A549 (cell line): ENCODE measurements around the gene QSOX1. TPM values are rescaled to one million over a fixed set of nuclear protein-coding genes. Genes with fewer than 3 reads are reported as not detected.

ENCODE experiments used
- ATAC-seq, 2 experiments: fragments of 200-7000 bp in 1 of 2; fragments of >200 bp in 1 of 2; cut with Nextera tagmentation in 1 of 2; cut with Tn5 transposase in 1 of 2; 3 replicates each; pipeline versions ENCODE4 v1.8.0 to v1.9.1; 2018 to 2020; ENCODE audit warnings: mild to moderate bottlenecking in 1 of 2, moderate library complexity in 1 of 2
- CTCF ChIA-PET: fragments of 300-600 bp; sonication (Branson Sonifier 250); formaldehyde crosslinking; extraction: SDS; loops from one replicate; lab custom pipeline; 2021; ENCODE audit warnings: antibody characterized with exemption, inconsistent platforms; lab: Yijun Ruan, JAX
- POLR2A ChIA-PET: fragments of 350-600 bp; formaldehyde crosslinking; extraction: SDS; loops from one replicate; lab custom pipeline; 2021; ENCODE audit warnings: antibody characterized with exemption, inconsistent platforms; lab: Yijun Ruan, JAX
- DNase-seq, 2 experiments: peaks; one replicate each; pipeline versions ENCODE4 v3.0.0 to v3.0.0-alpha.2; 2011 to 2016; ENCODE audit warnings: low read depth in 1 of 2, low spot score in 1 of 2
- FAIRE-seq: peaks from 2 replicates; lab custom pipeline; 2011; peaks lifted over from hg19 to GRCh38; lab: Jason Lieb, UNC
- H3K27ac ChIP-seq, 2 experiments: fragments of >200 bp; sonication (Bioruptor Twin); formaldehyde crosslinking; 3 replicates each; pipeline ENCODE4 v1.5.1; 2016 to 2017
- H3K4me1 ChIP-seq: fragments of >200 bp; sonication (Bioruptor Twin); formaldehyde crosslinking; 3 replicates; pipeline ENCODE4 v1.6.1; 2016
- H3K4me2 ChIP-seq: fragments of >200 bp; sonication (Bioruptor Twin); formaldehyde crosslinking; 3 replicates; pipeline ENCODE4 v1.6.1; 2016
- H3K4me3 ChIP-seq: fragments of >200 bp; sonication (Bioruptor Twin); formaldehyde crosslinking; 3 replicates; pipeline ENCODE4 v1.5.1; 2016
- H3K9me3 ChIP-seq: fragments of >200 bp; sonication (Bioruptor Twin); formaldehyde crosslinking; 3 replicates; pipeline ENCODE4 v1.6.1; 2016
- CBX8 ChIP-seq: fragments of 200-600 bp; sonication (generic); IDR thresholded peaks from 2 replicates; pipeline ENCODE4 v1.6.1; 2016
- CHD2 ChIP-seq: fragments of 150-350 bp; IDR thresholded peaks from 2 replicates; pipeline ENCODE4 v1.6.1; 2014; ENCODE audit warnings: low read length; ENCODE audit not compliant: partially characterized antibody
- E2F6 ChIP-seq: IDR thresholded peaks from 2 replicates; pipeline ENCODE4 v1.6.1; 2012; ENCODE audit warnings: low read depth, borderline replicate concordance
- EP300 ChIP-seq, 2 experiments: fragments of >200 bp; sonication (Bioruptor Twin); formaldehyde crosslinking; IDR thresholded peaks; 2 replicates in 1 of 2; 3 replicates in 1 of 2; pipeline ENCODE4 v1.6.1; 2016 to 2017
- ESRRA ChIP-seq: fragments of 150-350 bp; IDR thresholded peaks from 2 replicates; pipeline ENCODE4 v1.6.1; 2014; ENCODE audit warnings: mild to moderate bottlenecking, low read length, borderline replicate concordance
- FOSB ChIP-seq: fragments of 250-450 bp; sonication (Bioruptor Pico); IDR thresholded peaks from 2 replicates; pipeline ENCODE4 v1.5.0; 2020; ENCODE audit warnings: mild to moderate bottlenecking, moderate library complexity
- FOSL2 ChIP-seq, 2 experiments: fragments of 450-650 bp in 1 of 2; fragments of >200 bp in 1 of 2; sonication (Bioruptor Twin) in 1 of 2; formaldehyde crosslinking; IDR thresholded peaks; 2 replicates each; pipeline versions ENCODE4 v1.5.0 to v1.6.1; 2016 to 2020; ENCODE audit warnings: mild to moderate bottlenecking in 1 of 2, moderate library complexity in 1 of 2
- GATA3 ChIP-seq: IDR thresholded peaks from 2 replicates; pipeline ENCODE4 v1.6.1; 2012; ENCODE audit warnings: borderline replicate concordance
- HDAC2 ChIP-seq: fragments of 200-600 bp; sonication (generic); IDR thresholded peaks from 2 replicates; pipeline ENCODE4 v1.6.1; 2016
- HES2 ChIP-seq: fragments of >200 bp; sonication (Bioruptor Twin); formaldehyde crosslinking; IDR thresholded peaks from 2 replicates; pipeline ENCODE4 v1.6.1; 2016
- HOXB13 ChIP-seq: fragments of 250-450 bp; sonication (Bioruptor Pico); IDR thresholded peaks from 2 replicates; pipeline ENCODE4 v1.5.0; 2020; ENCODE audit warnings: low read depth, mild to moderate bottlenecking, moderate library complexity
- HOXB5 ChIP-seq: fragments of 250-450 bp; sonication (Bioruptor Pico); IDR thresholded peaks from 2 replicates; pipeline ENCODE4 v1.5.0; 2020; ENCODE audit warnings: mild to moderate bottlenecking, moderate library complexity
- KDM5A ChIP-seq: fragments of 200-600 bp; sonication (generic); IDR thresholded peaks from 2 replicates; pipeline ENCODE4 v1.6.1; 2016; ENCODE audit warnings: antibody characterized with exemption, mild to moderate bottlenecking
- MAFK ChIP-seq: fragments of 450-650 bp; IDR thresholded peaks from 2 replicates; pipeline ENCODE4 v1.6.1; 2014; ENCODE audit not compliant: partially characterized antibody
- MYC ChIP-seq: IDR thresholded peaks from 2 replicates; pipeline ENCODE4 v1.6.1; 2012; ENCODE audit warnings: mild to moderate bottlenecking, inconsistent platforms, low read length, improper control_type of control experiment, borderline replicate concordance
- PHF8 ChIP-seq: fragments of 200-600 bp; sonication (generic); IDR thresholded peaks from 2 replicates; pipeline ENCODE4 v1.6.1; 2016; ENCODE audit warnings: low read depth, mild to moderate bottlenecking, antibody characterized with exemption, moderate library complexity, borderline replicate concordance
- POLR2AphosphoS2 ChIP-seq: conservative IDR thresholded peaks from 2 replicates; pipeline ENCODE4 v1.6.1; 2012; ENCODE audit warnings: low read length, improper control_type of control experiment, inconsistent platforms
- RAD21 ChIP-seq, 2 experiments: fragments of >200 bp in 1 of 2; sonication (Bioruptor Twin) in 1 of 2; formaldehyde crosslinking in 1 of 2; IDR thresholded peaks in 1 of 2; conservative IDR thresholded peaks in 1 of 2; 2 replicates in 1 of 2; 3 replicates in 1 of 2; pipeline ENCODE4 v1.6.1; 2012 to 2018; ENCODE audit warnings: inconsistent platforms in 1 of 2
- RARB ChIP-seq: fragments of 250-450 bp; sonication (Bioruptor Pico); IDR thresholded peaks from 2 replicates; pipeline ENCODE4 v1.8.0; 2021; ENCODE audit warnings: mild to moderate bottlenecking, moderate library complexity
- REST ChIP-seq: fragments of 200-600 bp; sonication (generic); IDR thresholded peaks from 2 replicates; pipeline ENCODE4 v1.6.1; 2016; ENCODE audit warnings: antibody characterized with exemption, mild to moderate bottlenecking, moderate library complexity
- RFX5 ChIP-seq: fragments of 450-650 bp; IDR thresholded peaks from 2 replicates; pipeline ENCODE4 v1.7.1; 2014; ENCODE audit warnings: antibody characterized with exemption, mild to moderate bottlenecking, moderate library complexity
- RNF2 ChIP-seq: fragments of 200-600 bp; sonication (generic); IDR thresholded peaks from 2 replicates; pipeline ENCODE4 v1.6.1; 2016; ENCODE audit warnings: low read depth, mild to moderate bottlenecking, antibody characterized with exemption, moderate library complexity, borderline replicate concordance
- SMC3 ChIP-seq: fragments of >200 bp; sonication (Bioruptor Twin); formaldehyde crosslinking; IDR thresholded peaks from 3 replicates; pipeline ENCODE4 v1.6.1; 2018; ENCODE audit warnings: inconsistent platforms
- TFCP2L1 ChIP-seq: fragments of 250-450 bp; sonication (Bioruptor Pico); IDR thresholded peaks from 2 replicates; pipeline ENCODE4 v1.5.0; 2021; ENCODE audit warnings: mild to moderate bottlenecking
- ZC3H11A ChIP-seq: fragments of 450-650 bp; IDR thresholded peaks from 2 replicates; pipeline ENCODE4 v1.6.1; 2014; ENCODE audit warnings: antibody characterized with exemption, mild to moderate bottlenecking
- ZNF302 ChIP-seq: fragments of 250-450 bp; sonication (Bioruptor Pico); IDR thresholded peaks from 2 replicates; pipeline ENCODE4 v1.9.0; 2021; ENCODE audit warnings: inconsistent platforms, mild to moderate bottlenecking, moderate library complexity
- WGBS: methylation state at CpG from one replicate; pipeline ENCODE4 v1.1.6; 2017; ENCODE audit errors: missing lambda C conversion rate; 5-methylcytosine and 5-hydroxymethylcytosine counted together
- polyA plus RNA-seq, 4 experiments: library from polyadenylated mRNA; depleted of rRNA in 3 of 4; stranded (reverse); fragments of >200 nt; fragmentation: RNase III in 1 of 4; extraction: RNeasy Plus Mini Kit Qiagen cat#74134 plus additional on column Dnase treatment in 1 of 4; gene quantifications; 2 replicates in 3 of 4; 3 replicates in 1 of 4; pipeline ENCODE4 v1.2.3, GENCODE V29; 2011 to 2017
- TF ChIP-seq, protein P1 (sequence below): fragments of 250-450 bp; sonication (Bioruptor Pico); IDR thresholded peaks from 2 replicates; pipeline ENCODE4 v1.5.0; 2021; ENCODE audit warnings: mild to moderate bottlenecking, moderate library complexity, borderline replicate concordance

QSOX1 gene
- polyA plus RNA-seq, 2 of the 4 experiments (the other 2 are of a cell fraction): 43.8 to 60.2 TPM

- H3K27ac ChIP-seq: no peak overlapping the region
- POLR2A ChIA-PET: no interaction called here
- H3K9me3 ChIP-seq: no peaks in the 10 kb centered on the region
- no peaks in the 10 kb centered on the region for H3K4me1 ChIP-seq
- 71% methylated on average over 17 of the region's 20 CpGs for WGBS
- no peak overlapping the region for H3K4me3 ChIP-seq
- no peak overlapping the region for H3K4me2 ChIP-seq
- CTCF ChIA-PET: interaction anchor here (3.0 kb wide), 1 partner anchor 31 kb away, joined by 14 read pairs; no protein-coding TSS in a partner anchor
- DNase-seq (no peak), FAIRE-seq (no peak), ATAC-seq (no peak)
- TF ChIP-seq SMC3 (no peak), FOSB (CRISPR knock-in tag) (no peak), MAFK (no peak), FOSL2 (IDR thresholded peaks at IDR 0.05) (no peak), FOSL2 (CRISPR knock-in tag; IDR thresholded peaks at IDR 0.05) (no peak), GATA3 (no peak), ZNF302 (CRISPR knock-in tag) (no peak), CHD2 (no peak), EP300 (IDR thresholded peaks at IDR 0.05) (no peak), HOXB5 (CRISPR knock-in tag) (no peak), HOXB13 (CRISPR knock-in tag) (no peak), CBX8 (no peak), KDM5A (no peak), RNF2 (no peak)
- TF ChIP-seq, protein P1, sequence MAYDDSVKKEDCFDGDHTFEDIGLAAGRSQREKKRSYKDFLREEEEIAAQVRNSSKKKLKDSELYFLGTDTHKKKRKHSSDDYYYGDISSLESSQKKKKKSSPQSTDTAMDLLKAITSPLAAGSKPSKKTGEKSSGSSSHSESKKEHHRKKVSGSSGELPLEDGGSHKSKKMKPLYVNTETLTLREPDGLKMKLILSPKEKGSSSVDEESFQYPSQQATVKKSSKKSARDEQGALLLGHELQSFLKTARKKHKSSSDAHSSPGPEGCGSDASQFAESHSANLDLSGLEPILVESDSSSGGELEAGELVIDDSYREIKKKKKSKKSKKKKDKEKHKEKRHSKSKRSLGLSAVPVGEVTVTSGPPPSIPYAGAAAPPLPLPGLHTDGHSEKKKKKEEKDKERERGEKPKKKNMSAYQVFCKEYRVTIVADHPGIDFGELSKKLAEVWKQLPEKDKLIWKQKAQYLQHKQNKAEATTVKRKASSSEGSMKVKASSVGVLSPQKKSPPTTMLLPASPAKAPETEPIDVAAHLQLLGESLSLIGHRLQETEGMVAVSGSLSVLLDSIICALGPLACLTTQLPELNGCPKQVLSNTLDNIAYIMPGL (CRISPR knock-in tag): no peak
Measured at GRCh38 chr1:180218806-180219765, 64.4 kb downstream of the QSOX1 start.

DNA sequence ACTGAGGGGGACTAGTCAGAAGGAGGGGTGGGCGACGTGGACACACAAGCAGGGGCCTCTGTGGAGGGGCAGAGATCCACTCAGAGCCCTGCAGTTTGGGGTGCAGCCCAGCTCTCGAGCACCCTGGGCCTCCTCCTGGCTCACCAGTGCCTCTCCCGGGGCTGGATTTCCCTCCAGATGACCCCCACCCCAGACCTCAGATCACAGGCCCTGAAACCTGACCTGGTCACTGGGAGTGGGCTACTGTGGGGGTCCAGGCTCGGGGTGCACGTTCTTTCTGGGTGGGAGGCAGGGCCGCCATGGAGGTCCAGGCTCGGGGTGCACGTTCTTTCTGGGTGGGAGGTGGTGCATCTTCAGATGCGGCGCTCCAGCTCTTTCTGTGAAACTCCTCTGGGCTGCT, 65.1 kb downstream of the QSOX1 start:
- no peak for FAIRE-seq
- DNase-seq: no peak

More for the DNA sequence above, 65.1 kb downstream of the QSOX1 start:
- Histone ChIP-seq H3K4me1 (no peaks in the 10 kb centered on the region), H3K4me2 (no peak overlapping the region), H3K27ac (no peak overlapping the region)
- WGBS: 46% methylated on average over 5 of the region's 11 CpGs
- CTCF ChIA-PET: interaction anchor here (1.2 to 3.0 kb wide), 2 partner anchors 31 to 513 kb away, joined by 4 to 14 read pairs; no protein-coding TSS in a partner anchor
- TF ChIP-seq RFX5: no peak
- no peak for TF ChIP-seq RNF2
- TF ChIP-seq ESRRA: no peak
- no peak for TF ChIP-seq HES2
- TF ChIP-seq RARB: no peak
- no peak for TF ChIP-seq MYC
- no peak for TF ChIP-seq RAD21 (conservative IDR thresholded peaks at IDR 0.05 in 1 of 2, IDR thresholded peaks at IDR 0.05 in 1 of 2)
- no peak for TF ChIP-seq HDAC2
- TF ChIP-seq E2F6: no peak
- no peak for TF ChIP-seq HOXB5 (CRISPR knock-in tag)
- no peak for TF ChIP-seq ZC3H11A
- no peak for TF ChIP-seq POLR2AphosphoS2
- no peak for TF ChIP-seq FOSB (CRISPR knock-in tag)
- TF ChIP-seq PHF8: no peak
- TF ChIP-seq REST: no peak
- TF ChIP-seq HOXB13 (CRISPR knock-in tag): no peak
- no peak for TF ChIP-seq TFCP2L1
- TF ChIP-seq, all 56 proteins: peak for 0
- no peaks in the 10 kb centered on the region for H3K9me3 ChIP-seq
- H3K4me3 ChIP-seq: no peak overlapping the region
- POLR2A ChIA-PET: no interaction called here
- ATAC-seq: no peak
